Thyroid gland (tissue), 4 donors: Measurements from ENCODE around the gene HASPIN. TPM values are rescaled to one million over a fixed set of nuclear protein-coding genes. Genes with fewer than 3 reads are reported as not detected.

ENCODE experiments used
- DNase-seq, 2 donors: peaks; one replicate each; pipeline ENCODE4 v3.0.0-alpha.2; 2019
- H3K27ac ChIP-seq, 3 donors: fragments of 200-600 bp; sonication (generic); 1 replicate in 2 of 3; 2 replicates in 1 of 3; pipeline ENCODE4 v1.5.1; 2016 to 2019; ENCODE audit warnings: mild to moderate bottlenecking in 1 of 3, moderate library complexity in 1 of 3
- H3K27me3 ChIP-seq: fragments of 200-600 bp; sonication (generic); one replicate; pipeline ENCODE4 v1.5.1; 2019
- H3K36me3 ChIP-seq, 2 donors: fragments of 200-600 bp; sonication (generic); one replicate each; pipeline ENCODE4 v1.5.1; 2016 to 2019
- H3K4me1 ChIP-seq, 2 donors: fragments of 200-600 bp; sonication (generic); one replicate each; pipeline ENCODE4 v1.5.1; 2017 to 2019
- H3K4me3 ChIP-seq, 3 donors: fragments of 200-600 bp; sonication (generic); replicated peaks in 1 of 3; 1 replicate in 2 of 3; 2 replicates in 1 of 3; pipeline ENCODE4 v1.5.1; 2016; ENCODE audit warnings: mild to moderate bottlenecking in 1 of 3
- H3K9me3 ChIP-seq: fragments of 200-600 bp; sonication (generic); one replicate; pipeline ENCODE4 v1.5.1; 2017
- POLR2A ChIP-seq, 2 donors: fragments of 450-650 bp; IDR thresholded peaks; one replicate each; pipeline ENCODE4 v1.6.1; 2017; ENCODE audit warnings: antibody characterized with exemption in 2 of 2, mild to moderate bottlenecking in 2 of 2, moderate library complexity in 1 of 2
- WGBS, 2 donors: methylation state at CpG; one replicate each; pipeline ENCODE4 v1.1.5; 2017; 5-methylcytosine and 5-hydroxymethylcytosine counted together
- intact Hi-C: fragments of 100-400 bp; cut with DNase I; formaldehyde crosslinking; loops from one replicate; pipeline ENCODE4 v1.15.1; 2023
- total RNA-seq, 4 donors: library from RNA; depleted of rRNA; stranded (reverse); fragments of >200 nt; gene quantifications; one replicate each; pipeline ENCODE4 v1.2.3, GENCODE V29; 2016
- TF ChIP-seq, protein P1 (sequence below), 6 experiments: fragments of 200-600 bp in 3 of 6; fragments of 450-650 bp in 3 of 6; sonication (generic) in 3 of 6; IDR thresholded peaks; one replicate each; pipeline ENCODE4 v1.5.1; 2016 to 2019; ENCODE audit warnings: antibody characterized with exemption in 6 of 6, mild to moderate bottlenecking in 2 of 6, inconsistent platforms in 1 of 6, moderate library complexity in 1 of 6

The HASPIN gene
- total RNA-seq, 4 donors from 2014 or later = 0.13 to 0.21 TPM; not detected in 2

GRCh38 chr17:3768341-3768740 lies 44.6 kb downstream of the HASPIN start:
- Histone ChIP-seq H3K27ac (no peak overlapping the region), H3K4me3 (no peak overlapping the region), H3K27me3 (no peaks in the 10 kb centered on the region), H3K36me3 (no peaks in the 10 kb centered on the region), H3K9me3 (no peaks in the 10 kb centered on the region), H3K4me1 (no peaks in the 10 kb centered on the region)
- WGBS, 2 donors = 92 to 95% methylated on average over 9 of the region's 9 CpGs
- no peak for TF ChIP-seq POLR2A (IDR thresholded peaks at IDR 0.05)
- TF ChIP-seq, protein P1, sequence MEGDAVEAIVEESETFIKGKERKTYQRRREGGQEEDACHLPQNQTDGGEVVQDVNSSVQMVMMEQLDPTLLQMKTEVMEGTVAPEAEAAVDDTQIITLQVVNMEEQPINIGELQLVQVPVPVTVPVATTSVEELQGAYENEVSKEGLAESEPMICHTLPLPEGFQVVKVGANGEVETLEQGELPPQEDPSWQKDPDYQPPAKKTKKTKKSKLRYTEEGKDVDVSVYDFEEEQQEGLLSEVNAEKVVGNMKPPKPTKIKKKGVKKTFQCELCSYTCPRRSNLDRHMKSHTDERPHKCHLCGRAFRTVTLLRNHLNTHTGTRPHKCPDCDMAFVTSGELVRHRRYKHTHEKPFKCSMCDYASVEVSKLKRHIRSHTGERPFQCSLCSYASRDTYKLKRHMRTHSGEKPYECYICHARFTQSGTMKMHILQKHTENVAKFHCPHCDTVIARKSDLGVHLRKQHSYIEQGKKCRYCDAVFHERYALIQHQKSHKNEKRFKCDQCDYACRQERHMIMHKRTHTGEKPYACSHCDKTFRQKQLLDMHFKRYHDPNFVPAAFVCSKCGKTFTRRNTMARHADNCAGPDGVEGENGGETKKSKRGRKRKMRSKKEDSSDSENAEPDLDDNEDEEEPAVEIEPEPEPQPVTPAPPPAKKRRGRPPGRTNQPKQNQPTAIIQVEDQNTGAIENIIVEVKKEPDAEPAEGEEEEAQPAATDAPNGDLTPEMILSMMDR (IDR thresholded peaks at IDR 0.05) = no peak
- intact Hi-C loops = no loop called here
- no peak for DNase-seq

GRCh38 chr17:3768769-3769168 lies 45.1 kb downstream of the HASPIN start:
- Histone ChIP-seq H3K9me3 (no peaks in the 10 kb centered on the region), H3K4me1 (no peaks in the 10 kb centered on the region), H3K36me3 (no peaks in the 10 kb centered on the region), H3K27me3 (no peaks in the 10 kb centered on the region), H3K4me3 (no peak overlapping the region), H3K27ac (no peak overlapping the region)
- WGBS, 2 donors = 77 to 84% methylated on average over 7 to 8 of the region's 8 CpGs
- TF ChIP-seq, protein P1 (IDR thresholded peaks at IDR 0.05) = no peak
- intact Hi-C loops = no loop called here
- DNase-seq = no peak

GRCh38 chr17:3770466-3770865 lies 46.8 kb downstream of the HASPIN start:
- H3K27me3 ChIP-seq = no peaks in the 10 kb centered on the region
- no peaks in the 10 kb centered on the region for H3K4me1 ChIP-seq
- WGBS, 2 donors = 56% methylated on average over 8 of the region's 8 CpGs
- DNase-seq = no peak
- no peaks in the 10 kb centered on the region for H3K36me3 ChIP-seq
- no peaks in the 10 kb centered on the region for H3K9me3 ChIP-seq
- no peak overlapping the region for H3K27ac ChIP-seq
- H3K4me3 ChIP-seq = no peak overlapping the region
- intact Hi-C loops = no loop called here
- no peak for TF ChIP-seq POLR2A (IDR thresholded peaks at IDR 0.05)
- TF ChIP-seq, protein P1 (IDR thresholded peaks at IDR 0.05) = no peak

GRCh38 chr17:3771140-3771539 lies 47.4 kb downstream of the HASPIN start:
- Histone ChIP-seq H3K9me3 (no peaks in the 10 kb centered on the region), H3K36me3 (no peaks in the 10 kb centered on the region), H3K4me1 (no peaks in the 10 kb centered on the region), H3K27me3 (no peaks in the 10 kb centered on the region), H3K27ac (no peak overlapping the region), H3K4me3 (no peak overlapping the region)
- no peak for TF ChIP-seq POLR2A (IDR thresholded peaks at IDR 0.05)
- TF ChIP-seq, protein P1 (IDR thresholded peaks at IDR 0.05) = no peak
- 68 to 70% methylated on average over 16 of the region's 16 CpGs for WGBS, 2 donors
- intact Hi-C loops = no loop called here
- no peak for DNase-seq

DNA sequence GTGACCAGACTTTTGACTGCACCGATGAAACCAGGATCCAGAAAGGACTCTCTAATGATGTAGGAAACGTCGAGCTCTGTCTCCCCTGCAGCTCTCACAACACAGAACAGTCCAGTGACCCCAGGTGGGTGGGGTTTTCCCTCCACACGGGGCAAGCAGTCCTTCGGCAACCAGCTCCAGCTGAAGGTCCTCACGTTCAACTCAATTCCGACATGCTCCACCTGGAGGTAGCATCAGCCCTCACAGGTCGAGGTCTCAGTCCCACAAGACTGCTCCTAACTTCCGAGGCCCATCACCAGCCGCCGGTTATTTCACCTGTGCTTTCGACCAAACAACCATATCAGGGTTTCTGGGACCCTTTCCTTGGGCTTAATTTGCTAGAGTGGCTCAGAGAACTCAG lies 49.1 kb downstream of the HASPIN start:
- no peak overlapping the region for H3K4me3 ChIP-seq
- WGBS, 2 donors = 74 to 82% methylated on average over 8 to 12 of the region's 12 CpGs
- TF ChIP-seq, protein P1 (IDR thresholded peaks at IDR 0.05) = no peak
- TF ChIP-seq POLR2A (IDR thresholded peaks at IDR 0.05) = no peak
- intact Hi-C loops = no loop called here
- H3K27ac ChIP-seq = no peak overlapping the region
- DNase-seq = no peak
- no peaks in the 10 kb centered on the region for H3K9me3 ChIP-seq
- H3K27me3 ChIP-seq = no peaks in the 10 kb centered on the region
- H3K36me3 ChIP-seq = no peaks in the 10 kb centered on the region
- no peaks in the 10 kb centered on the region for H3K4me1 ChIP-seq
